Epithelial cell of proximal tubule (primary cell): ENCODE measurements around the gene TUBB. TPM values are rescaled to one million over a fixed set of nuclear protein-coding genes. Genes with fewer than 3 reads are reported as not detected.

Experiments used
- DNase-seq: peaks from one replicate; pipeline ENCODE4 v3.0.0-alpha.2; 2011; ENCODE audit warnings: low read depth
- H3K4me3 ChIP-seq: 2 replicates; pipeline ENCODE4 v1.5.1; 2011; ENCODE audit warnings: low read depth, mild to moderate bottlenecking, low read length
- total RNA-seq: library from RNA; depleted of rRNA; stranded (reverse); fragments of >200 nt; gene quantifications from 2 replicates; pipeline ENCODE4 v1.2.3, GENCODE V29; 2015
- TF ChIP-seq, protein P1 (sequence below): conservative IDR thresholded peaks from 2 replicates; pipeline ENCODE4 v1.5.1; 2012; ENCODE audit warnings: low read depth, mild to moderate bottlenecking, low read length

The TUBB gene
- total RNA-seq, 1 donor from 2014 or later: 1,157 TPM

DNA sequence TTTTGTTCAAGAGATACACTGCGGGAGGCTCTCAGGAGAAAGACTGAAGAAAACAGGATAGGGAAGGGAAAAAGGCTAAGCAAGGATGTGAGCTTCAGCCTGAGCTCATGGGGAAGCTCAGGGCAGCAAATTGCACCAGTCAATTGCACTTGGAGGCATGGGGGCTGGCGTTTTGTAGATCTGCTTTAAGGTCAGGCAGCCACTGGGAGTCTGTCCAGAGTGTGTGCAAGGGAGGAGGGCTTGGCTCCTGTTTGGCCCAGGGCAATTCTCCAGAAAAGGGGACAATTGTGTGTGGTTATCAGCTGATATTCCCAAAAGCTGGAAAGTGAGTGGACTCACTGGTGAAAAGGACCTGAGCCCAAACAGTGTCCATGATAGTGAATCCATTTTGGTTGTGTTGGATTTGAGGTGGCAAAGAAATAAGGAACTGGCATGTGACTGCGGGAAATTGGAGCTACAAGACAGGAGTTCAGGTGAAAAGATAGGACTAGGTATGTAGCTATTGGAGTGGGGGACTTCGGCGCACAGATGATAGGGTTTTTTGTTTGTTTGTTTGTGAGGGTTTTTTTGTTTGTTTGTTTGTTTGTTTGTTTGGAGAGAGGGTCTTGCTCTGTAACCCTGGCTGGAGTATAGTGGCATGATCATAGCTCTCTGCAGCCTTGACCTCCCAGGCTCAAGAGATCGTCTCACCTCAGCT lies 46.5 kb downstream of the TUBB start:
- H3K4me3 ChIP-seq: no peak overlapping the region
- TF ChIP-seq, protein P1, sequence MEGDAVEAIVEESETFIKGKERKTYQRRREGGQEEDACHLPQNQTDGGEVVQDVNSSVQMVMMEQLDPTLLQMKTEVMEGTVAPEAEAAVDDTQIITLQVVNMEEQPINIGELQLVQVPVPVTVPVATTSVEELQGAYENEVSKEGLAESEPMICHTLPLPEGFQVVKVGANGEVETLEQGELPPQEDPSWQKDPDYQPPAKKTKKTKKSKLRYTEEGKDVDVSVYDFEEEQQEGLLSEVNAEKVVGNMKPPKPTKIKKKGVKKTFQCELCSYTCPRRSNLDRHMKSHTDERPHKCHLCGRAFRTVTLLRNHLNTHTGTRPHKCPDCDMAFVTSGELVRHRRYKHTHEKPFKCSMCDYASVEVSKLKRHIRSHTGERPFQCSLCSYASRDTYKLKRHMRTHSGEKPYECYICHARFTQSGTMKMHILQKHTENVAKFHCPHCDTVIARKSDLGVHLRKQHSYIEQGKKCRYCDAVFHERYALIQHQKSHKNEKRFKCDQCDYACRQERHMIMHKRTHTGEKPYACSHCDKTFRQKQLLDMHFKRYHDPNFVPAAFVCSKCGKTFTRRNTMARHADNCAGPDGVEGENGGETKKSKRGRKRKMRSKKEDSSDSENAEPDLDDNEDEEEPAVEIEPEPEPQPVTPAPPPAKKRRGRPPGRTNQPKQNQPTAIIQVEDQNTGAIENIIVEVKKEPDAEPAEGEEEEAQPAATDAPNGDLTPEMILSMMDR: no peak
- no peak for DNase-seq

DNA sequence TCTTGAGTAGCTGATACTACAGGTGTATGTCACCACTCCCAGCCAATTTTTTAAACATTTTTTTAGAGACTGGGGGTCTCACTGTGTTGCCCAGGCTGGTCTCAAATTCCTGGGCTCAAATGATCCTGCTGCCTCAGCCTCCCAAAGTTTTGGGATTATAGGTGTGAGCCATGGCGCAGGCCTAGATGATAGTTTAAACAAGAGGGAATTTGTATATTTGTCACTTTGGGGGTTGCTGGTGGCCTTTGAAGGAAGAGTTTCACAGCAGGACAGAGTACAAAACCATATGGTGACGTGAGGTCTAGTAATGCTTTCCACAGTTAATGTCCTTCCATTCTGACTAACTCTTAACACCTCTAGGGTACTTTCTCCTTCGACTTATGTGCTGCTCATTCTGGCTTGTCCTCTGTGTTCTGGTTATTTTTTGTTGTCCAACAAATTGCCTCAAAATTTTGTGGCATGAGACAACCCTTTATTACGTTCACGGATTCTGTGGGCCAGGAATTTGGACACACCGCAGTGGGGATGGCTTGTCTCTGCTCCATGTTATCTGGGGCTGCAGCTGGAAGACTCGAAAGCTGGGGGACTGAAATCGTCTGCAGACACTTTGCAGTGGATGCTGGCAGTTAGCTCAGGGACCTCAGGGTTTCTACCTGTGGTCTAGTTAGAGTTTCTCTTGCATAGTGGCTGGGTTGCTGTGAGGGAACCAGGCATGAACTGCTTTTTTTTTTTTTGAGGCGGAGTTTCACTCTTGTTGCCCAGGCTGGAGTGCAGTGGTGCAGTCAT lies 47.2 kb downstream of the TUBB start:
- TF ChIP-seq, protein P1: no peak
- H3K4me3 ChIP-seq: no peak overlapping the region
- DNase-seq: no peak

DNA sequence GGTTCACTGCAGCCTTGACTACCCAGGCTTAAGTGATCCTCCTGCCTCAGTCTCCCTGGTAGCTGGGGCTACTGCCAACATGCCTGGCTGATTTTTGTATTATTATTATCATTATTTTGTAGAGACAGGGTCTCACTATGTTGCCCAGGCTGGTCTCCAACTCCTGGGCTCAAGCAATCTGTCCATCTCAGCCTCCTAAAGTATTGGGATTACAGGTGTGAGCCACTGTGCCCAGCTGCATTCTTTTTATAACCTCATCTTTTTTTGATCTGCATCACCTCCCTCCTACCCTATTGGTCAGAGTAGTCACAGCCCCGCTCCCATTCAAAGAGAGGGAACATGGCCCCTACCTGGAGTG lies 47.8 kb downstream of the TUBB start:
- no peak overlapping the region for H3K4me3 ChIP-seq
- DNase-seq: no peak
- TF ChIP-seq, protein P1: no peak

DNA sequence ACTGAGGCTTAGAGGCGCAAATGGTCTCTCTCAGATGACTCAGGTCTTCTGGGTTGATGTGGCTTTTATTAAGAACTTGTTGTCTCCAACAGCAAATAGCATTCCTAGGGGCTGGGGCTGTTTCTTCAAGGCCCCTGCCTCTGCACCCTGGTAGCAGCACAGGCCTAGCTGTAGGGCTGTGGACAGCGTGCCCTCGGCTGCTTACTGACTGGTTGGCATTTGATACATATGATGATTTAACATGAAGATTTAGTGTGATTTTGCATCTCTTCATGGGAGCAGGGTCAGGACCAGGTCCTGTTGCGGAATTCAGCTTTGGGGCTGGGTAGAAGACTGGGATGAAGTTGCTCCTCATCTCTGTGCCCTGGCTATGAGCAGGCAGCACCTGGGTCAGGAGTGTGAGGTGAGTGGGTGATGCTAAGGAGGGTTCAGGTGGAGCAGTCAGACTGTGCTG lies 48.5 kb downstream of the TUBB start:
- no peak for DNase-seq
- H3K4me3 ChIP-seq: peak overlapping the region; percentile 46
- TF ChIP-seq, protein P1: no peak

DNA sequence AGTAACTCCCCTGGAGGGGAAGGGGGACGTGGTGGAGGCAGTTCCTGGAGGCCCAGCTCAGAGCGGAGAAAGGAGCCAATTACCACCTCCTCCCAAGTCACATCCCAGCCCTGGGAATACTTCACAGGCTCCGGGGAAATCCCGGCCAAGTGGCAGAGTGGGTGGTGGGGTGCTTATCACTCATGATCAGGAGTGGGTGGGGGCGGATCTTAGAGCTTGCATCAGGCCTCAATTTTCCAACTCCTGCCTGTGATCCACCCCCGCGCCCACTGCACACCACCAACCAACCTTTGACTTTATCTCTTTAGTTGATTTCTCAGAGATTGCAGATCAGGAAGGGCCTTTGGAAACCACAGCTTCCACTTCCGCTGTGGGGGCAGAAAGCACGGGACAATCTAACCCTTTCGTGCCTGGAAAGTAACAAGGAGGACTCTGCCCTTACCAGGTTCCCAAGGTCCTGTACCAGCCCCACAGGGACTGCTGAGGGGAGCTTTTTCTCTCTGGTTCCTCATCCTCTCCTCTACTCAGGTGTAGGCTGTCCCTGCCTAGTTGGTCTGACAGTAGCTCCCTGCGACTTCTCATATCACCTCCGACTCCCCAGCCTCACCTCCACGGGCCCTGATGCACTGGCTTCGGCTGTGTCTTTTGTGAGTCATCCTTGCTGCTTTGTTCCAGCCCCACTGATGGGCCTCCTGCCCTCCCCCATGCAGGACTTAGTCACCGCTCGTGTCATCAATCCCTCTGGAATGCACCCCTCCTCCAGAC lies 49.1 kb downstream of the TUBB start:
- TF ChIP-seq, protein P1: no peak
- peak overlapping the region; percentile 46 for H3K4me3 ChIP-seq
- DNase-seq: peak; percentile 86

DNA sequence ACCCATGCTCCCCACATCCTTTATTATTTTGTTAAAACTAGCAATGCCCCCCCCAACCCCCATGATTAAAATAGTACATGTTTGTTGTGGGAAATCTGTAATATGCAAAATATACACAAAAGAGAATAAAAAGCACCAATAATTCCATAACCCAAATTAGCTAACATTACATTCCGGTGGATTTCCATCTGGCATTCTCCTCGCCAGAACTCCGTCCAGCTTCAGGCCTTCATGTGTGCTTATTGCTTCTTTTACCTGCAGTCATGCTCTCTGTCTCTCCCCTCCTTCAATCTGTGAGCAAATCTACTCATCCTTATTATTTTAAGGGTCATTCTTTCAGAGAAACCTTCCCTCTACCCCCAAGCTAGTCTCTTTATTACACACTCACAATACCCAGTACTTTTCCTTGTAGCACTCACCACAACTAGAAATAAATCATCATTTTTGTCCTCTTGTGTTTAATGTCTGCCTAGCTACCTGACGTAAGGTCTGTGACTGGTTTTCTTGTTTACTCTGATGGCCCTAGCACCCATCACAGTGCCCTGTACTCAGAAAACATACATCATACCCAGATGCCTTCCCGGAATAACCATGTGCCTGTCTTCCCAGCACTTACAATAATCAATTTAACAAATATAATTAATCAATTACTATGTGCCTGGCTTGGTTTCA lies 49.8 kb downstream of the TUBB start:
- TF ChIP-seq, protein P1: no peak
- DNase-seq: no peak
- no peak overlapping the region for H3K4me3 ChIP-seq
